GM12892 (cell line): Measurements from ENCODE around the gene DLG2.

Experiments used
- POLR2A ChIP-seq: IDR thresholded peaks from 2 replicates; pipeline ENCODE4 v1.6.1; 2011; ENCODE audit warnings: low read depth, low read length, control low read depth
- POLR2AphosphoS5 ChIP-seq: IDR thresholded peaks from 2 replicates; pipeline ENCODE4 v1.6.1; 2011; ENCODE audit warnings: low read depth, low read length, control low read depth

DNA sequence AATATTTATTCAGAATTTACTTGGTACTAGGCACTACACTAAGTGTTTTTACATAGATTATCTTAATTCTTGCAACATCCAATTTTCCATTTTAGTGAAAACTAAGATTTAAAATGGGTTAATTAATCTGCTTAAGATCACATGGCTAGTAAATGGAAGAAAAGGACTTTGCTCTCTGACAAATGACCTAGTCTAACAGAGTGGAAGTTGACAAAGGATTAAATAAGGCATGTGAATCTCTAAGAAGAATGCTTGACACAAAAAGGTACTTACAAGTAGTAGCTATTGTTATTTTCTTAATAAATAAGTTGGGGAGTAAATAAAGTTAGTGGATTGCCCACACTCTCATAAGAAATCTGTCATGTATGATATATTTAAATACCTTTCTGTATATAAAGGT, 584.8 kb downstream of the DLG2 start:
- TF ChIP-seq POLR2A (no peak), POLR2AphosphoS5 (no peak)
